Stomach smooth muscle (tissue), 2 donors: Measurements from ENCODE around the gene LRRC4C.

Source experiments
- H3K27ac ChIP-seq: one replicate; pipeline ENCODE4 v1.7.0; 2013; ENCODE audit warnings: mild to moderate bottlenecking, low read length, inconsistent platforms
- H3K27me3 ChIP-seq, 2 donors: one replicate each; pipeline ENCODE4 v1.7.0; 2013; ENCODE audit warnings: low read length in 2 of 2; ENCODE audit not compliant: insufficient read depth in 2 of 2, control insufficient read depth in 1 of 2
- H3K36me3 ChIP-seq, 2 donors: one replicate each; pipeline ENCODE4 v1.7.0; 2013; ENCODE audit warnings: low read length in 2 of 2; ENCODE audit not compliant: control insufficient read depth in 2 of 2, insufficient read depth in 2 of 2
- H3K4me1 ChIP-seq: one replicate; pipeline ENCODE4 v1.7.0; 2013; ENCODE audit warnings: low read length; ENCODE audit not compliant: control insufficient read depth, insufficient read depth
- H3K4me3 ChIP-seq, 2 donors: one replicate each; pipeline ENCODE4 v1.7.0; 2013; ENCODE audit warnings: low read length in 2 of 2
- H3K9ac ChIP-seq, 2 donors: one replicate each; pipeline ENCODE4 v1.7.0; 2013; ENCODE audit warnings: low read length in 2 of 2, mild to moderate bottlenecking in 1 of 2
- H3K9me3 ChIP-seq, 2 donors: one replicate each; pipeline ENCODE4 v1.7.0; 2013; ENCODE audit warnings: low read length in 2 of 2; ENCODE audit not compliant: control insufficient read depth in 2 of 2
- donor health status: healthy.
- donor health status: Pancreatic carcinoma.

Gene LRRC4C

GRCh38 chr11:41459465-41460401 is at the start of gene LRRC4C:
Gene LRRC4C, minus strand, starts transcription at chr11:41459652.
- Histone ChIP-seq H3K27me3 (peaks cover 11 to 17% of the 10 kb centered on the region in 2 donors), H3K4me3 (peak within 1 kb of the TSS in 1 of 2 donors; percentile 20), H3K4me1 (no peaks in the 10 kb centered on the region), H3K27ac (no peak within 1 kb of the TSS), H3K9me3 (no peaks in the 10 kb centered on the region), H3K36me3 (no peaks in the 10 kb centered on the region), H3K9ac (no peak within 1 kb of the TSS)

- no peaks in the 10 kb centered on the region for H3K27me3 ChIP-seq
Measured at GRCh38 chr11:41508121-41508520, 48.7 kb upstream of the LRRC4C start.

GRCh38 chr11:41499429-41499828 is 40.0 kb upstream of the LRRC4C start:
- no peaks in the 10 kb centered on the region for H3K36me3 ChIP-seq
- no peak overlapping the region for H3K27ac ChIP-seq
- no peak overlapping the region for H3K4me3 ChIP-seq
- no peaks in the 10 kb centered on the region for H3K27me3 ChIP-seq
- H3K4me1 ChIP-seq: no peaks in the 10 kb centered on the region
- no peak overlapping the region for H3K9ac ChIP-seq
- H3K9me3 ChIP-seq: peaks cover 0 to 3% of the 10 kb centered on the region in 2 donors

More at GRCh38 chr11:41508121-41508520, 48.7 kb upstream of the LRRC4C start:
- no peak overlapping the region for H3K27ac ChIP-seq
- H3K36me3 ChIP-seq: no peaks in the 10 kb centered on the region
- no peak overlapping the region for H3K9ac ChIP-seq
- H3K4me1 ChIP-seq: no peaks in the 10 kb centered on the region
- H3K9me3 ChIP-seq: no peaks in the 10 kb centered on the region
- H3K4me3 ChIP-seq: no peak overlapping the region

- Histone ChIP-seq H3K4me3 (no peak overlapping the region), H3K27me3 (no peaks in the 10 kb centered on the region), H3K36me3 (no peaks in the 10 kb centered on the region), H3K9ac (no peak overlapping the region), H3K27ac (no peak overlapping the region), H3K4me1 (no peaks in the 10 kb centered on the region), H3K9me3 (peaks cover 0 to 3% of the 10 kb centered on the region in 2 donors)
Measured at GRCh38 chr11:41498726-41499125, 39.3 kb upstream of the LRRC4C start.

GRCh38 chr11:41497974-41498373 is 38.5 kb upstream of the LRRC4C start:
- H3K9me3 ChIP-seq: peaks cover 0 to 3% of the 10 kb centered on the region in 2 donors
- no peak overlapping the region for H3K9ac ChIP-seq
- no peaks in the 10 kb centered on the region for H3K27me3 ChIP-seq
- no peak overlapping the region for H3K27ac ChIP-seq
- no peaks in the 10 kb centered on the region for H3K4me1 ChIP-seq
- no peak overlapping the region for H3K4me3 ChIP-seq
- H3K36me3 ChIP-seq: no peaks in the 10 kb centered on the region

GRCh38 chr11:41494716-41495115 is 35.3 kb upstream of the LRRC4C start:
- no peaks in the 10 kb centered on the region for H3K9me3 ChIP-seq
- H3K4me3 ChIP-seq: no peak overlapping the region
- H3K4me1 ChIP-seq: no peaks in the 10 kb centered on the region
- no peak overlapping the region for H3K9ac ChIP-seq
- H3K36me3 ChIP-seq: no peaks in the 10 kb centered on the region
- no peak overlapping the region for H3K27ac ChIP-seq
- no peaks in the 10 kb centered on the region for H3K27me3 ChIP-seq

GRCh38 chr11:41486424-41486823 is 27.0 kb upstream of the LRRC4C start:
- H3K4me3 ChIP-seq: no peak overlapping the region
- H3K4me1 ChIP-seq: no peaks in the 10 kb centered on the region
- no peak overlapping the region for H3K27ac ChIP-seq
- H3K36me3 ChIP-seq: no peaks in the 10 kb centered on the region
- no peaks in the 10 kb centered on the region for H3K27me3 ChIP-seq
- H3K9ac ChIP-seq: no peak overlapping the region
- H3K9me3 ChIP-seq: no peaks in the 10 kb centered on the region

GRCh38 chr11:41483956-41484355 is 24.5 kb upstream of the LRRC4C start:
- Histone ChIP-seq H3K9ac (no peak overlapping the region), H3K9me3 (no peaks in the 10 kb centered on the region), H3K4me3 (no peak overlapping the region), H3K27me3 (no peaks in the 10 kb centered on the region), H3K4me1 (no peaks in the 10 kb centered on the region), H3K36me3 (no peaks in the 10 kb centered on the region), H3K27ac (no peak overlapping the region)

GRCh38 chr11:41479179-41479578 is 19.7 kb upstream of the LRRC4C start:
- Histone ChIP-seq H3K27me3 (no peaks in the 10 kb centered on the region), H3K9ac (no peak overlapping the region), H3K9me3 (no peaks in the 10 kb centered on the region), H3K36me3 (no peaks in the 10 kb centered on the region), H3K4me3 (no peak overlapping the region), H3K27ac (no peak overlapping the region), H3K4me1 (no peaks in the 10 kb centered on the region)

GRCh38 chr11:41461057-41461681 is 1.7 kb upstream of the LRRC4C start:
- no peak overlapping the region for H3K27ac ChIP-seq
- H3K36me3 ChIP-seq: no peaks in the 10 kb centered on the region
- no peak overlapping the region for H3K4me3 ChIP-seq
- H3K9me3 ChIP-seq: no peaks in the 10 kb centered on the region
- H3K4me1 ChIP-seq: no peaks in the 10 kb centered on the region
- H3K27me3 ChIP-seq: peaks cover 11 to 17% of the 10 kb centered on the region in 2 donors
- H3K9ac ChIP-seq: no peak overlapping the region

GRCh38 chr11:41458641-41459040 is 811 bp downstream of the LRRC4C start:
- Histone ChIP-seq H3K4me1 (no peaks in the 10 kb centered on the region), H3K27ac (no peak overlapping the region), H3K4me3 (no peak overlapping the region), H3K9me3 (no peaks in the 10 kb centered on the region), H3K27me3 (peaks cover 11 to 17% of the 10 kb centered on the region in 2 donors), H3K36me3 (no peaks in the 10 kb centered on the region), H3K9ac (no peak overlapping the region)
